AG09309 (cell line): ENCODE data around the gene UGT2B7.
"Not testable (repeated sequence)": the region's sequence is repeated elsewhere in the genome, so short reads cannot be mapped to it uniquely, and the experiment has no call there.

Source experiments
- DNase-seq: peaks from one replicate; pipeline ENCODE4 v3.0.0-alpha.2; 2010; ENCODE audit warnings: low read depth
- H3K4me3 ChIP-seq: 2 replicates; pipeline ENCODE4 v1.5.1; 2011; ENCODE audit warnings: mild to moderate bottlenecking, low read depth, low read length, moderate library complexity; ENCODE audit not compliant: control insufficient read depth
- CTCF ChIP-seq: IDR thresholded peaks from 2 replicates; pipeline ENCODE4 v1.5.1; 2011; ENCODE audit warnings: mild to moderate bottlenecking, low read depth, low read length, inconsistent platforms; ENCODE audit not compliant: insufficient read depth, control insufficient read depth; ENCODE audit errors: missing control alignments

UGT2B7 gene

GRCh38 chr4:69096111-69096656, at the start of gene UGT2B7:
UGT2B7 (plus strand) TSS chr4:69096474; CDS start chr4:69096521, 47 bp downstream.
- no peak within 1 kb of the TSS for H3K4me3 ChIP-seq
- no peak for DNase-seq
- TF ChIP-seq CTCF = no peak

GRCh38 chr4:69049860-69050259, 46.4 kb upstream of the UGT2B7 start:
- DNase-seq = no peak
- H3K4me3 ChIP-seq = no peak overlapping the region
- TF ChIP-seq CTCF = no peak

- not testable (repeated sequence) for DNase-seq, H3K4me3 ChIP-seq
Observed at GRCh38 chr4:69050853-69051575, 45.3 kb upstream of the UGT2B7 start.

GRCh38 chr4:69051576-69051943, 44.7 kb upstream of the UGT2B7 start:
- no peak overlapping the region for H3K4me3 ChIP-seq
- no peak for DNase-seq
- TF ChIP-seq CTCF = no peak

- not testable (repeated sequence) for H3K4me3 ChIP-seq, DNase-seq
Observed at GRCh38 chr4:69053309-69053885, 42.9 kb upstream of the UGT2B7 start.

- not testable (repeated sequence) for H3K4me3 ChIP-seq, DNase-seq
Observed at GRCh38 chr4:69054033-69054432, 42.2 kb upstream of the UGT2B7 start.

- TF ChIP-seq CTCF = no peak
Observed at GRCh38 chr4:69054578-69055200, 41.6 kb upstream of the UGT2B7 start.

GRCh38 chr4:69056150-69056549, 40.1 kb upstream of the UGT2B7 start:
- no peak for DNase-seq
- no peak overlapping the region for H3K4me3 ChIP-seq
- TF ChIP-seq CTCF = no peak

More at GRCh38 chr4:69054578-69055200, 41.6 kb upstream of the UGT2B7 start:
- no peak overlapping the region for H3K4me3 ChIP-seq
- no peak for DNase-seq
